ENCODE results near the gene AP1S3.

DNA sequence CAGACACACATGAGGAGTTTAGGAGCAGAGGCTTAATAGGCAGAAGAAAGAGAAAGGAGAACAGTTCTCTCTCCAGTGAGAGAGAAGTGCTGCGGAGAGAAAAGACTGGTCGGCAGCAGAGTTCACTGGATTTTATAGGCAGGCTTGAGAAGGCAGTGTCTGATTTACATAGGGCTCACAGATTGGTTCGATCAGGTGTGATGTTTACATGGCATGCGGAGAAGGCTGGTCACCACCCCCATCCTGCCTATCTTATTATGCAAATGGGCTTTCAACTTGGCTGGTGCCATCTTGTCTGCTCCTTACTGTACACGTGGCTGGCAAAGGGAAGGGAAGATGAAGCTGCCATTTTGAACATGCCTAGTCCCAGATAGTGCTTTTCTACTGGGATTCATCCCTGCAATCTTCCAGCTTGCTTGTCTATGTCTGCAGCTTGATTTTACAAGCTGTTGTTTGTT is 113.4 kb downstream of the AP1S3 start:
- no peak for TF ChIP-seq ZNF274 (IDR thresholded peaks at IDR 0.05; ENCODE audit: low read depth, low read length)
- TF ChIP-seq YY1 (IDR thresholded peaks at IDR 0.05; ENCODE audit: insufficient read depth, insufficient read length), result peak; percentile 45

Measured in NT2/D1 (cell line).